NB4 (cell line): ENCODE results near the gene HLF.

Source experiments
- POLR2A ChIP-seq: IDR thresholded peaks from 2 replicates; pipeline ENCODE4 v1.6.1; 2011; ENCODE audit warnings: mild to moderate bottlenecking; ENCODE audit not compliant: insufficient read length; ENCODE audit errors: extremely low read depth
- TF ChIP-seq, protein P1 (sequence below): IDR thresholded peaks from one replicate; pipeline ENCODE4 v1.5.1; 2012; ENCODE audit warnings: low read depth, low read length
- TF ChIP-seq, protein P2 (sequence below): IDR thresholded peaks from 2 replicates; pipeline ENCODE4 v1.6.1; 2011; ENCODE audit warnings: low read depth, low read length

DNA sequence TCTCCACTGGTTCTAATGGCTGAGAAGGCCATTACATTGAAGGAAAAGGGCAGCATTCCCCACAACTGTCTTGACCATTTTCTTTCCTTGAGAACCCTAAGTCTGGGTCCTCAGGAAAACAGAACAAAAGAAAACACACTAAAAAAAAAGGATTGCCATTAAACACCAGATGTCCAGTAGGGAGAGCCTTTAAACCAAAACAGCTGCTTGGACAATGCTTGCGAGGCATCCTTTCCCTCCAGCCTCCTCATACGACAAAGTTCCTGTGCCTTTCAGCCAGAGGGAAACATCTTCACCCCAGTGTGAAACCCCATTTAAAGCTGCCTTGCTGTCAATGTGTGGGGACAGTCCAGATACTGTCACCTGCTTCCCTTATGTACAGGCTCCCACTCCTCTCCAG, 82.6 kb downstream of the HLF start:
- TF ChIP-seq, protein P1, sequence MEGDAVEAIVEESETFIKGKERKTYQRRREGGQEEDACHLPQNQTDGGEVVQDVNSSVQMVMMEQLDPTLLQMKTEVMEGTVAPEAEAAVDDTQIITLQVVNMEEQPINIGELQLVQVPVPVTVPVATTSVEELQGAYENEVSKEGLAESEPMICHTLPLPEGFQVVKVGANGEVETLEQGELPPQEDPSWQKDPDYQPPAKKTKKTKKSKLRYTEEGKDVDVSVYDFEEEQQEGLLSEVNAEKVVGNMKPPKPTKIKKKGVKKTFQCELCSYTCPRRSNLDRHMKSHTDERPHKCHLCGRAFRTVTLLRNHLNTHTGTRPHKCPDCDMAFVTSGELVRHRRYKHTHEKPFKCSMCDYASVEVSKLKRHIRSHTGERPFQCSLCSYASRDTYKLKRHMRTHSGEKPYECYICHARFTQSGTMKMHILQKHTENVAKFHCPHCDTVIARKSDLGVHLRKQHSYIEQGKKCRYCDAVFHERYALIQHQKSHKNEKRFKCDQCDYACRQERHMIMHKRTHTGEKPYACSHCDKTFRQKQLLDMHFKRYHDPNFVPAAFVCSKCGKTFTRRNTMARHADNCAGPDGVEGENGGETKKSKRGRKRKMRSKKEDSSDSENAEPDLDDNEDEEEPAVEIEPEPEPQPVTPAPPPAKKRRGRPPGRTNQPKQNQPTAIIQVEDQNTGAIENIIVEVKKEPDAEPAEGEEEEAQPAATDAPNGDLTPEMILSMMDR: no peak
- TF ChIP-seq, protein P2, sequence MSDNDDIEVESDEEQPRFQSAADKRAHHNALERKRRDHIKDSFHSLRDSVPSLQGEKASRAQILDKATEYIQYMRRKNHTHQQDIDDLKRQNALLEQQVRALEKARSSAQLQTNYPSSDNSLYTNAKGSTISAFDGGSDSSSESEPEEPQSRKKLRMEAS: no peak
- TF ChIP-seq POLR2A: no peak
